GM19468 (cell line): ENCODE data around the gene LATS2.

Source experiments
- ATAC-seq: cut with Tn5 transposase; IDR thresholded peaks from one replicate; pipeline ENCODE4 v1.9.1; 2021; ENCODE audit warnings: mild to moderate bottlenecking, moderate library complexity, moderate number of reproducible peaks; ENCODE audit not compliant: unreplicated experiment; ENCODE audit errors: extremely low read depth

The LATS2 gene

DNA sequence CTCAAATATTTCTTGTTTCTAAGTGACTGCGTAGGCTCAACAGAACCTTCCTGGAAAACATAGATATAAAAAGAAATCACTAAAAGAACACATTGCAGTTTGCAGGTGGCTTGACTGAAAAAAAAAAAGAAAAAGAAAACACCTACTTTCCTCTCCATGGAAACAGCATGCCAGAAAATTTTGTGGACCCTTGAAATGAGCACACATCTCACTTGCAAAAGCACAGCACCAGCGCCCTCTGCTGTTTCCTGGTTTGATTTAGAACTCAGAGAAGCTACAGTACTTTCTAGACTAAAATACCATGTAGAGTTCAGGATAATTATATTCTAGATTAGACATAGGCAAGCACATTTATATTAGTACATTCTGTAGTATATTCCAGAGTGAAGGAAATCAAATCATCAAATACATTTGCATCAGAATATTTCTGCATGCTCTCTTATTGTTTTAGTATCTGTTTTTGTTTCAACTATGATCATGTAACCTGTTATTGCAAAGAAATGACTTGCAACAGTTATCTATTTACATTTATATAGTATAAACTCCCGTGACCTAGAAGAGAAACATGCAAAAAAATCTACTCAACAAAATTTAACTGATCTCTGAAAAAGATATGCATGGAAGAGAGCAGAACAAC is 136.5 kb downstream of the LATS2 start:
- ATAC-seq: no peak

DNA sequence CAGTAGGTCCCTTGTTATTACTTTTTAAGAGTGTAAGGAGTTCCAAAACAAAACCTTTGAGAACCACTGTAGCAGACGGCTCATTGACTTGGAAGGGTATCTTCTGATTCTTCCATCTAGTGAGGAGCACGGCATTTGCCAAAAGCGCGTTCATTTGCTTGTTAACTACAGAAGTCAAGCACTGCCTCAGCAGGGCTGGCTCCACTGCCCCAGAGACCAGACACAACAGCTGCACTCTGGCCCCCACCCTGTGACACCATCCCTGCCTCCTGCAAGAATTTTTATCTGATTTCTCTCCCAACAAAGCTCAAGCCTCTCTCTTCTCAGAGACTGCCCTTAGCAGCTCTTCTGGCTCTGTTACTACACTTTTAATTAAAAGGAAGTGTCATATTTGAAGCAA is 138.1 kb downstream of the LATS2 start:
- ATAC-seq: no peak
